Spinal cord (tissue), 10 donors: Measurements from ENCODE around the gene SEC14L2. TPM values are rescaled to one million over a fixed set of nuclear protein-coding genes. Genes with fewer than 3 reads are reported as not detected.

ENCODE experiments used
- DNase-seq, 6 donors: peaks; one replicate each; pipeline versions ENCODE4 v3.0.0 to v3.0.0-alpha.2; 2013 to 2015; ENCODE audit warnings: low spot score in 6 of 6, low read depth in 4 of 6
- H3K27ac ChIP-seq: one replicate; pipeline ENCODE4 v1.5.1; 2013; ENCODE audit warnings: low read depth, low read length, control low read depth
- H3K27me3 ChIP-seq: one replicate; pipeline ENCODE4 v1.6.1; 2013; ENCODE audit warnings: low read length; ENCODE audit not compliant: control insufficient read depth, insufficient read depth
- H3K36me3 ChIP-seq: one replicate; pipeline ENCODE4 v1.6.1; 2013; ENCODE audit warnings: low read length; ENCODE audit not compliant: control insufficient read depth, insufficient read depth
- H3K4me1 ChIP-seq: one replicate; pipeline ENCODE4 v1.6.1; 2013; ENCODE audit warnings: low read length; ENCODE audit not compliant: control insufficient read depth, insufficient read depth
- H3K4me3 ChIP-seq: one replicate; pipeline ENCODE4 v1.5.1; 2013; ENCODE audit warnings: low read depth, low read length, control low read depth
- H3K9me3 ChIP-seq: one replicate; pipeline ENCODE4 v1.6.1; 2013; ENCODE audit warnings: low read length; ENCODE audit not compliant: control insufficient read depth, insufficient read depth
- WGBS: methylation state at CpG from one replicate; pipeline ENCODE4 v1.1.5; 2013; ENCODE audit warnings: missing lambda C conversion rate; ENCODE audit not compliant: insufficient coverage; 5-methylcytosine and 5-hydroxymethylcytosine counted together
- polyA plus RNA-seq, 2 donors: library from polyadenylated mRNA; unstranded; fragments of 120-200 nt; gene quantifications; one replicate each; pipeline ENCODE4 v1.2.1, GENCODE V29; 2013; ENCODE audit not compliant: insufficient read length in 2 of 2
- total RNA-seq, 2 donors: library from RNA; depleted of rRNA in 1 of 2; stranded (reverse); fragments of 120-200 nt in 1 of 2; fragments of >200 nt in 1 of 2; gene quantifications; one replicate each; pipeline versions ENCODE4 v1.2.3 to v1.2.4, GENCODE V29; 2013 to 2014
- donor health status: healthy.

Gene SEC14L2
- total and polyA plus RNA-seq, 4 donors, result 11.2 to 22.3 (median 17.9) TPM

- peaks cover 74% of the 10 kb centered on the region for H3K36me3 ChIP-seq
- H3K4me1 ChIP-seq, result peaks cover 4% of the 10 kb centered on the region
- H3K4me3 ChIP-seq, result no peak overlapping the region
- H3K9me3 ChIP-seq, result no peaks in the 10 kb centered on the region
- DNase-seq, result no peak
- 84% methylated on average over 3 of the region's 5 CpGs for WGBS
- H3K27me3 ChIP-seq, result no peaks in the 10 kb centered on the region
- no peak overlapping the region for H3K27ac ChIP-seq
Measured at GRCh38 chr22:30413745-30414524, 17.1 kb downstream of the SEC14L2 start.

GRCh38 chr22:30414525-30415047, 17.8 kb downstream of the SEC14L2 start:
- Histone ChIP-seq H3K27ac (no peak overlapping the region), H3K36me3 (peaks cover 68% of the 10 kb centered on the region), H3K4me1 (peaks cover 8% of the 10 kb centered on the region), H3K27me3 (no peaks in the 10 kb centered on the region), H3K4me3 (no peak overlapping the region), H3K9me3 (no peaks in the 10 kb centered on the region)
- no peak for DNase-seq
- WGBS, result 92% methylated on average over 3 of the region's 4 CpGs

- WGBS, result 90% methylated on average over 2 of the region's 2 CpGs
- Histone ChIP-seq H3K27ac (no peak overlapping the region), H3K36me3 (peaks cover 57% of the 10 kb centered on the region), H3K27me3 (no peaks in the 10 kb centered on the region), H3K4me3 (no peak overlapping the region), H3K9me3 (no peaks in the 10 kb centered on the region), H3K4me1 (peaks cover 13% of the 10 kb centered on the region)
- no peak for DNase-seq
Measured at GRCh38 chr22:30416403-30416802, 19.6 kb downstream of the SEC14L2 start.

- peaks cover 53% of the 10 kb centered on the region for H3K36me3 ChIP-seq
- H3K27me3 ChIP-seq, result no peaks in the 10 kb centered on the region
- no peak overlapping the region for H3K27ac ChIP-seq
- peaks cover 13% of the 10 kb centered on the region for H3K4me1 ChIP-seq
- no peak for DNase-seq
- H3K9me3 ChIP-seq, result no peaks in the 10 kb centered on the region
- no peak overlapping the region for H3K4me3 ChIP-seq
- no CpG with 5 or more reads among the region's 1 CpG for WGBS
Measured at GRCh38 chr22:30416837-30417236, 20.0 kb downstream of the SEC14L2 start.

GRCh38 chr22:30420347-30421125, 23.7 kb downstream of the SEC14L2 start:
- Histone ChIP-seq H3K36me3 (peaks cover 27% of the 10 kb centered on the region), H3K4me3 (no peak overlapping the region), H3K27ac (peak overlapping the region; percentile 69), H3K9me3 (no peaks in the 10 kb centered on the region), H3K27me3 (no peaks in the 10 kb centered on the region), H3K4me1 (peaks cover 48% of the 10 kb centered on the region)
- peak in 1 of 6 donors; percentile 61 for DNase-seq
- WGBS, result 37% methylated on average over 3 of the region's 6 CpGs

GRCh38 chr22:30421695-30422480, 25.1 kb downstream of the SEC14L2 start:
- WGBS, result 68% methylated on average over 5 of the region's 8 CpGs
- H3K27me3 ChIP-seq, result no peaks in the 10 kb centered on the region
- no peaks in the 10 kb centered on the region for H3K9me3 ChIP-seq
- H3K4me1 ChIP-seq, result peaks cover 61% of the 10 kb centered on the region
- no peak for DNase-seq
- H3K27ac ChIP-seq, result peak overlapping the region; percentile 98
- no peak overlapping the region for H3K4me3 ChIP-seq
- H3K36me3 ChIP-seq, result peaks cover 17% of the 10 kb centered on the region

GRCh38 chr22:30422481-30423300, 25.9 kb downstream of the SEC14L2 start:
- H3K27me3 ChIP-seq, result no peaks in the 10 kb centered on the region
- DNase-seq, result peak in 2 of 6 donors; percentile 71 to 80
- H3K4me1 ChIP-seq, result peaks cover 65% of the 10 kb centered on the region
- peaks cover 18% of the 10 kb centered on the region for H3K36me3 ChIP-seq
- peak overlapping the region; percentile 65 for H3K4me3 ChIP-seq
- 24% methylated on average over 14 of the region's 18 CpGs for WGBS
- H3K27ac ChIP-seq, result peak overlapping the region; percentile 98
- no peaks in the 10 kb centered on the region for H3K9me3 ChIP-seq

GRCh38 chr22:30423301-30423958, 26.6 kb downstream of the SEC14L2 start:
- under 1% methylated on average over 45 of the region's 45 CpGs for WGBS
- Histone ChIP-seq H3K27me3 (no peaks in the 10 kb centered on the region), H3K36me3 (peaks cover 16% of the 10 kb centered on the region), H3K9me3 (no peaks in the 10 kb centered on the region), H3K27ac (peak overlapping the region; percentile 98), H3K4me1 (peaks cover 64% of the 10 kb centered on the region), H3K4me3 (peak overlapping the region; percentile 65)
- DNase-seq, result no peak
